ENCODE measurements around the gene MEIOB. TPM values are rescaled to one million over a fixed set of nuclear protein-coding genes. Genes with fewer than 3 reads are reported as not detected.

MEIOB gene
- total RNA-seq, 2 experiments from 2014 or later, result not detected

DNA sequence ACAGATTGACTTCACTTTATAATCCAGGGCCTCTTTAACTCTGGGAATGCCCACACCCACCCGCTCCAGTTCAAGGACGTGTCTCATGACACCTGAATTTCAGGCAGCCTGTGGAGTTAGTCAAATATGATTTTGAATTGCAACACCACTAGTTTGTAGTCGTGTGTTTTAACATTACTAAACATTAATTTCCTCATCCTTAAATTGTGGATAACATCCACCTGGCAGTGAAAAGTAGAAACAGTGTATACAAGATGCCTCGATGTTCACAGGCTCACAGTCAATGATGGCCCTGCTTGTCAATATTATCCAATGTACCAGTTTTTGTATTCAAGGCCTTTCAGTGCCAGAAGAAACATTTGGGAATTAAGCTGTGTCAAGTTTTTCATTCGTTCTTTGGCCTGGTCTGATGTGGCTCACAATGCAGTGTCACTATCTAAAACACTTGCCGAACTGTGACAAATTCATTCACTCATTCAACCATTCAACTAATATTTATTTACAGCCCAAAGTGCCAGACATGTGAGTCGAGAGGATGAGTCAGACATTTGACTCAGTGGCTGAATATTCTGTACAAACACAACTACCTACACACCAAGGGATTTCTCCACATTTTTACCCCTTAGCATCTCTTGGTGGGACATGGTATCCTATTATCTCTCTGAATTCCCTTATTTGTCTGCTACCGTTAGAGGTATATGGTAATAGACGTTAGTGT, 1.4 kb downstream of the MEIOB start:
- Mint-ChIP-seq H3K4me3 (no peak overlapping the region), H3K36me3 (ENCODE audit: low read depth) (no peaks in the 10 kb centered on the region), H3K4me1 (ENCODE audit: low read depth) (peaks cover 5% of the 10 kb centered on the region), H3K27ac (no peak overlapping the region), H3K27me3 (peaks cover 48% of the 10 kb centered on the region), H3K9me3 (no peaks in the 10 kb centered on the region)
- Histone ChIP-seq H3K36me3 (ENCODE audit: insufficient read depth, low read length) (no peaks in the 10 kb centered on the region), H3K27me3 (ENCODE audit: control insufficient read depth in 1 of 2, insufficient read depth in 2 of 2, low read length in 2 of 2) (peaks cover 11 to 14% of the 10 kb centered on the region in 2 experiments), H3K27ac (ENCODE audit: low read depth in 1 of 2, low read length in 2 of 2) (no peak overlapping the region), H3K9me3 (ENCODE audit: control insufficient read depth in 1 of 2, insufficient read depth in 1 of 2, low read length in 2 of 2) (peaks cover 0 to 3% of the 10 kb centered on the region in 2 experiments), H3K4me3 (ENCODE audit: low read length) (no peak overlapping the region), H3K4me1 (ENCODE audit: insufficient read depth, low read length) (peaks cover 7% of the 10 kb centered on the region)
- ChIA-PET CTCF (no interaction called here), POLR2A (no interaction called here)
- intact Hi-C loops (cut with DNase I, micrococcal nuclease), result loop anchor here in 1 of 2 experiments (10.0 kb wide), 1 partner anchor 1484 kb away; the partner anchor contains the start of gene OR2C1
- TF ChIP-seq, protein P1, sequence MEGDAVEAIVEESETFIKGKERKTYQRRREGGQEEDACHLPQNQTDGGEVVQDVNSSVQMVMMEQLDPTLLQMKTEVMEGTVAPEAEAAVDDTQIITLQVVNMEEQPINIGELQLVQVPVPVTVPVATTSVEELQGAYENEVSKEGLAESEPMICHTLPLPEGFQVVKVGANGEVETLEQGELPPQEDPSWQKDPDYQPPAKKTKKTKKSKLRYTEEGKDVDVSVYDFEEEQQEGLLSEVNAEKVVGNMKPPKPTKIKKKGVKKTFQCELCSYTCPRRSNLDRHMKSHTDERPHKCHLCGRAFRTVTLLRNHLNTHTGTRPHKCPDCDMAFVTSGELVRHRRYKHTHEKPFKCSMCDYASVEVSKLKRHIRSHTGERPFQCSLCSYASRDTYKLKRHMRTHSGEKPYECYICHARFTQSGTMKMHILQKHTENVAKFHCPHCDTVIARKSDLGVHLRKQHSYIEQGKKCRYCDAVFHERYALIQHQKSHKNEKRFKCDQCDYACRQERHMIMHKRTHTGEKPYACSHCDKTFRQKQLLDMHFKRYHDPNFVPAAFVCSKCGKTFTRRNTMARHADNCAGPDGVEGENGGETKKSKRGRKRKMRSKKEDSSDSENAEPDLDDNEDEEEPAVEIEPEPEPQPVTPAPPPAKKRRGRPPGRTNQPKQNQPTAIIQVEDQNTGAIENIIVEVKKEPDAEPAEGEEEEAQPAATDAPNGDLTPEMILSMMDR (IDR thresholded peaks at IDR 0.05), result no peak
- no peak for ATAC-seq (ENCODE audit: poor library complexity)
- no peak for DNase-seq

DNA sequence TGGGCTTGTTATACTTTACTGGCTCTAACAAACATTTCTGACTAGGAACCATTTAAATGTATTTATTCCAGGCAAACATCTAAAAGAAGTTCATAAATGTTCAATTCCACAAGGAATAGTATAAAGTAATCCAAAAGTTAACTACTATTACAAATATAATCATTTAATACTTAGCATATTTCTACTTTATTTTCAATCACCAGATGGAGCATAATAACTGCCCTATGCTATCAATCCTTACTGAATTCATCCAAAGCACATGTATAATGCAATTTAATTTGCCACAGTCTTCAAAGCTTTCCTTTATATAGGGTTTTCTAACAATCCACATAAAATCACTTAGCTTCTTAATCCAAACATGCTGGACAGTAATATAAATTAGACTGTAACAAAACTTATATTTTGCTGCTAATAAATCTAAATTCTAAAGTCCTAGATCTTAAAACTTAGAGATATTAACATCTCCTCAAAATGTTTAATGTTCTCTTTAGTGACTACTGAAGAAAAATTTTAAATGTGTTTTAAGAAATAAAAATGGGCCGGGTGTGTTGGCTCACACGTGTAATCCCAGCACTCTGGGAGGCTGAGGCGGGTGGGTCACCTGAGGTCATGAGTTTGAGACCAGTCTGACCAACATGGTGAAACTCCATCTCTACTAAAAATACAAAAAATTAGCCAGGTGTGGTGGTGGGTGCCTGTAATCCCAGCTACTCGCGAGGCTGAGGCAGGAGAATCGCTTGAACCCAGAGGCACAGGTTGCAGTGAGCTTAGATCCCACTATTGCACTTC, 5.9 kb downstream of the MEIOB start:
- Mint-ChIP-seq H3K4me3 (no peak overlapping the region), H3K4me1 (ENCODE audit: low read depth) (no peaks in the 10 kb centered on the region), H3K27me3 (peaks cover 38% of the 10 kb centered on the region), H3K36me3 (ENCODE audit: low read depth) (no peaks in the 10 kb centered on the region), H3K9me3 (no peaks in the 10 kb centered on the region), H3K27ac (no peak overlapping the region)
- ATAC-seq (ENCODE audit: poor library complexity), result no peak
- Histone ChIP-seq H3K4me1 (ENCODE audit: insufficient read depth, low read length) (no peaks in the 10 kb centered on the region), H3K4me3 (ENCODE audit: low read length) (no peak overlapping the region), H3K27ac (ENCODE audit: low read depth in 1 of 2, low read length in 2 of 2) (no peak overlapping the region), H3K9me3 (ENCODE audit: control insufficient read depth in 1 of 2, insufficient read depth in 1 of 2, low read length in 2 of 2) (no peaks in the 10 kb centered on the region), H3K36me3 (ENCODE audit: insufficient read depth, low read length) (no peaks in the 10 kb centered on the region), H3K27me3 (ENCODE audit: control insufficient read depth in 1 of 2, insufficient read depth in 2 of 2, low read length in 2 of 2) (no peaks in the 10 kb centered on the region)
- TF ChIP-seq, protein P1 (IDR thresholded peaks at IDR 0.05), result no peak
- ChIA-PET POLR2A (no interaction called here), CTCF (interaction anchor here (1.6 kb wide), 1 partner anchor 63 kb away, joined by 3 read pairs; no protein-coding TSS in a partner anchor)
- no peak for DNase-seq
- intact Hi-C loops (cut with DNase I, micrococcal nuclease), result loop anchor here in 1 of 2 experiments (10.0 kb wide), 1 partner anchor 289 kb away; the partner anchor contains the start of gene TRAF7

DNA sequence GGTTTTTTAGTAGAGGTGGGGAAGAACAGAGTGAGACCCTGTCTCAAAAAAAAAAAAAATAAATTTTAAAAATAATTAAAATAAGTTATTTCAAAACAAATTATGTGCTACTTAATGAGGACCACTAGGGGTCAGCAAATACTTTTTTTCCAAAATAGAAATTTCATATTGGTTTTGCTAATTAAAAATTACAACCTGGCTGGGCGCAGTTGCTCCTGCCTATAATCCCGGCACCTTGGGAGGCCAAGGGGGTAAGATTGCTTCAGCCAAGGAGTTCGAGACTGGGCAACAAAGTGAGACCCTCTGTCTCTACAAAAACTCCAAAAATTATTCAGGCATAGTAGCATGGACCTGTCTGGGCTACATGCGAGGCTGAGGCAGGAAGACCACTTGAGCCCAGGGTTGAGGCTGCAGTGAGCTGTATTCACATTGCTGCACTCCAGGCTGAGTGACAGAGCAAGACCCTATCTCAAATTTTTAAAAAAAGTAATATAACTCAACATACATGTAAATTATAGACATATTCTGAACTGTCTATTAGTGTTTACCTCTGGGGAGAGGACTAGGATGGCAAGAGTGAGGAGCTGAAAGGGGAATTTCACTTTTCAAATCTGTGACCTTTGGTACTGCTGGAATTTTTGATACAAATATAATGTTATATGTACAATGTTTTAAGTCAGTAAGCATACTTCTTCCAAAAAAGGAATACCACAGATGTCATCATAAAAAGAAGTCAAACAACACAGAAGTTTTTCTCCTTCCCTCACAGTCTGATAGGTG, 8.1 kb downstream of the MEIOB start:
- Histone ChIP-seq H3K36me3 (ENCODE audit: insufficient read depth, low read length) (no peaks in the 10 kb centered on the region), H3K27ac (ENCODE audit: low read depth in 1 of 2, low read length in 2 of 2) (no peak overlapping the region), H3K9me3 (ENCODE audit: control insufficient read depth in 1 of 2, insufficient read depth in 1 of 2, low read length in 2 of 2) (no peaks in the 10 kb centered on the region), H3K4me1 (ENCODE audit: insufficient read depth, low read length) (no peaks in the 10 kb centered on the region), H3K27me3 (ENCODE audit: control insufficient read depth in 1 of 2, insufficient read depth in 2 of 2, low read length in 2 of 2) (peaks cover 0 to 8% of the 10 kb centered on the region in 2 experiments), H3K4me3 (ENCODE audit: low read length) (no peak overlapping the region)
- intact Hi-C loops (cut with DNase I, micrococcal nuclease), result loop anchor here (1.0 to 10.0 kb wide), 4 partner anchors 37 to 291 kb away; partner anchors contain the start of genes FAHD1 (in 1 of the 2), HAGH (in 1 of the 2) and TRAF7 (in 1 of the 2)
- H3K9me3 Mint-ChIP-seq, result no peaks in the 10 kb centered on the region
- TF ChIP-seq, protein P1 (IDR thresholded peaks at IDR 0.05), result peak; percentile 71
- POLR2A ChIA-PET, result interaction anchor here (1.2 kb wide), 1 partner anchor 81 kb away, joined by 3 read pairs; the partner anchor contains the start of genes NUBP2 and SPSB3
- no peak overlapping the region for H3K27ac Mint-ChIP-seq
- peaks cover 47% of the 10 kb centered on the region for H3K27me3 Mint-ChIP-seq
- no peak overlapping the region for H3K4me3 Mint-ChIP-seq
- CTCF ChIA-PET, result interaction anchor here (1.2 kb wide), 1 partner anchor 140 kb away, joined by 3 read pairs; no protein-coding TSS in a partner anchor
- DNase-seq (peak in 4 of 14 experiments; percentile 4 to 67 (median 52)), ATAC-seq (ENCODE audit: poor library complexity) (peak; percentile 34)
- no peaks in the 10 kb centered on the region for H3K4me1 Mint-ChIP-seq (ENCODE audit: low read depth)
- H3K36me3 Mint-ChIP-seq (ENCODE audit: low read depth), result no peaks in the 10 kb centered on the region

Data from CD4-positive, alpha-beta T cell (primary cell).